Rectal smooth muscle tissue (tissue), 1 donor: ENCODE data around the gene THSD4.
"Not testable (repeated sequence)": the region's sequence is repeated elsewhere in the genome, so short reads cannot be mapped to it uniquely, and the experiment has no call there.

Source experiments
- H3K27ac ChIP-seq: one replicate; pipeline ENCODE4 v1.7.0; 2013; ENCODE audit warnings: low read depth, low read length, inconsistent platforms
- H3K27me3 ChIP-seq: one replicate; pipeline ENCODE4 v1.7.0; 2013; ENCODE audit warnings: low read length; ENCODE audit not compliant: control insufficient read depth, insufficient read depth
- H3K36me3 ChIP-seq: one replicate; pipeline ENCODE4 v1.7.0; 2013; ENCODE audit warnings: low read length; ENCODE audit not compliant: control insufficient read depth, insufficient read depth
- H3K4me1 ChIP-seq: one replicate; pipeline ENCODE4 v1.7.0; 2013; ENCODE audit warnings: low read length; ENCODE audit not compliant: control insufficient read depth, insufficient read depth
- H3K4me3 ChIP-seq: one replicate; pipeline ENCODE4 v1.7.0; 2013; ENCODE audit warnings: low read length
- H3K9ac ChIP-seq: one replicate; pipeline ENCODE4 v1.7.0; 2013; ENCODE audit warnings: low read length

THSD4 gene

DNA sequence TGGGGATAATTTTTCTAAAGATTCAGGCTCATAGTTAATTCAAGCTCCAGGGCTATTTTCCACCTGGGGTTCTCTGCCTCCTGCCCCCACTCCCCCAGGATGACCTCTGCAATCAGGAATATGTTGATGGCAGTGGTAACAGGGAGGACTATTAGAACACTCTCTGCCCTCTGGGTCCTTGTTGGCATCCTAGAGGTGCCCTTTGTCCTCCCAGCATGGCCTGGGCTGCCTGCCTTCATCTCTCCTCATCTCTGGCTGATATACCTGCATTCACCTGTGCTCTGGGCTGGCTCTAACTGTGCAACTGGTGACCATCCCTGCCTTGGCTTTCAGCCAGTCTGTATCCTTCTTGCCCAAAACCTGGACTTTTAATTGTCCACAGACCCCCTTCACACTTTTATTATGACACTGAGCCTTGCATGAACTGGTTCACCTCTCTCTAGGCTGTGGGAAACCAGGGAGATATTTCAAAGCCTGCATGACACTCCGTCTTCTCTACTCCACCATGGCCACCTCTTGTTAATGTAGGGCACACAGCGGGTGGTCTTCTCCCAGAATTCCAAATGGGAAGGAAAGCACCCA, 199.8 kb downstream of the THSD4 start:
- no peaks in the 10 kb centered on the region for H3K36me3 ChIP-seq
- H3K4me1 ChIP-seq, result no peaks in the 10 kb centered on the region
- H3K27ac ChIP-seq, result no peak overlapping the region
- no peak overlapping the region for H3K4me3 ChIP-seq
- H3K9ac ChIP-seq, result no peak overlapping the region
- no peaks in the 10 kb centered on the region for H3K27me3 ChIP-seq

DNA sequence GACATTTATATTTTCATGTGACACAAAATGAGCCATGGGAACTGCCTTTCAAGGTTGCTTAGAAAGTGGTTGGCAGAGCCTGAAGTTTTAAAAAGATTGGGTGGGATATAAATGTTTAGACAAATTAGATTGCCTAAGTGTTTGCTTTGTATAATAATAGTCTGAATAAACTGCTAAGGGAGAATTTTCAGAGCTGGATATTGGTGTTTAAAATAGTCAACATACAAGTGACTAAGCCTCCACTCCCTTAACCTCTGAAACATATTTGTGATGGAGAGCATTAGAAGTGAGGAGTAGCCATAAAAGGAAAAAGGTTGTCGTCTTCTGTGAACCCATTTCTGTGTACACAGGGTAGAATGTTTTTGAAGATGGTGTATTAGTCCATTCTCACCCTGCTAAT, 201.6 kb downstream of the THSD4 start:
- Histone ChIP-seq H3K27ac (no peak overlapping the region), H3K9ac (no peak overlapping the region), H3K27me3 (no peaks in the 10 kb centered on the region), H3K4me1 (no peaks in the 10 kb centered on the region), H3K4me3 (no peak overlapping the region), H3K36me3 (no peaks in the 10 kb centered on the region)

DNA sequence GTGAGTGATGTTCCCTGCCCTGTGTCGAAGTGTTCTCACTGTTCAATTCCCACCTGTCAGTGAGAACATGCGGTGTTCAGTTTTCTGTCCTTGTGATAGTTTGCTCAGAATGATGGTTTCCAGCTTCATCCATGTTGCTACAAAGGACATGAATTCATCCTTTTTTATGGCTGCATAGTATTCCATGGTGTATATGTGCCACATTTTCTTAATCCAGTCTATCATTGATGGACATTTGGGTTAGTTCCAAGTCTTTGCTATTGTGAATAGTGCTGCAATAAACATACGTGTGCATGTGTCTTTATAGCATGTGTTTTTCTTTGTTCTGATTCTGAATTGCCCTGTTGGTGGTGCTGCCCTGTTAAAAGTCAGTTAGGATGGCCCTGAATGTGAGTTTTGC, 204.2 kb downstream of the THSD4 start:
- not testable (repeated sequence) for H3K27me3 ChIP-seq, H3K36me3 ChIP-seq, H3K4me1 ChIP-seq, H3K4me3 ChIP-seq, H3K27ac ChIP-seq, H3K9ac ChIP-seq

DNA sequence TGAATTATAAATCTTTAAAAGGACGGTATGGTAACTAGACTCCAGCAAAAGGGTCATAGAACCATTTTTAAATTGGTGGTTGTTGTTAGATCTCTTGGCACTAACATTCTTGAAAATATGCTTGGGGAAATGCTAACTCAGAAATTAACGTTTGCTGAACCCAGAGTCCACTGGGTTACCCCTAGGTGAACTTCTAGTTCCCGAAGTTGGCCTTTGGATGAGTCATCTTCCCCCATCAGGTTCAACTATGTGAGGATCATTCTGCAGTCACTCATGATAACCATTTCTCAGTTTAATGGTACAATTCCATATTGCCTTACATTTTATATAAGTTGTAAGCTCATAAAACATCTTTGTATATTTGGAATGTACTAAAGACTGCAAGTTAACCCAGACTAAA, 204.7 kb downstream of the THSD4 start:
- Histone ChIP-seq H3K9ac (no peak overlapping the region), H3K36me3 (no peaks in the 10 kb centered on the region), H3K4me3 (no peak overlapping the region), H3K27me3 (no peaks in the 10 kb centered on the region), H3K4me1 (no peaks in the 10 kb centered on the region), H3K27ac (no peak overlapping the region)

DNA sequence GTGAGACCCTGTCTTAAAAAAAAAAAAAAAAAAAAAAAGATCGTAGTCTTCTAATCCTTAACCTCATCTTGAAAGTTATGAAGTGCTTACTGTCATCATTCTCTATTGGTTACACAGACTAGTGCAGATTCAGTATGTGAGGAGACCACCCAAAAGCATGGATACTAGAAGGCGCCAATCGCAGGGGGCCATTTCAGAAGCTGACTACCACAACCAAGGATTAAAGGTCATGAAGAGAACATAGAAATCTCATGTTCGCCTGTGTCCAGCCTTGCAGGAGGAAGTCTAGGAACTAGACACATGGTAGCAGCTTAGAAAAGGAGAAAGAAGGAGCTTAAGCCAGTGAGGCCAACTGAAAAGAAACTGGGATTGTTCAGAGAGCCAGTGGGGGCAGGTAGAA, 207.8 kb downstream of the THSD4 start:
- Histone ChIP-seq H3K9ac (no peak overlapping the region), H3K27me3 (no peaks in the 10 kb centered on the region), H3K27ac (no peak overlapping the region), H3K4me1 (no peaks in the 10 kb centered on the region), H3K36me3 (no peaks in the 10 kb centered on the region), H3K4me3 (no peak overlapping the region)

DNA sequence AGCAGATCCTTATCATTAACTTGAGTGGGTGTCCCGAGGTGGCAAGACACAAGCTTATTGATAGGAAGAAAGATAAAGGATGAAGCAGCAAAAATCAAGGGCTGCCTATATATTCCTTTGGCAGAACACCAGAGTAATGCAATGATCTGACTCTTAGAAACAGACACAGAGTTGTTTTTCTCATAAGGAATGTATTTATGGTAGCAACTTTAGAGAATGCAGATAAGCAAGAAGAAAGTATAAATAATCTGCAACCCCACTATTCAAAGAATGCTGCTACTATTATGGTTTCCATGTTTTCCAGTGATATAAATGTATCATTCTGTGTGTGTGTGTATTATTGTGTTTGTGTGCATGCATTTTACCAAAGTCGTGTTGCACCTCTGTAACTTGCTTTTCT, 208.3 kb downstream of the THSD4 start:
- Histone ChIP-seq H3K4me3 (no peak overlapping the region), H3K27me3 (no peaks in the 10 kb centered on the region), H3K4me1 (peaks cover 1% of the 10 kb centered on the region), H3K27ac (no peak overlapping the region), H3K9ac (no peak overlapping the region), H3K36me3 (no peaks in the 10 kb centered on the region)

DNA sequence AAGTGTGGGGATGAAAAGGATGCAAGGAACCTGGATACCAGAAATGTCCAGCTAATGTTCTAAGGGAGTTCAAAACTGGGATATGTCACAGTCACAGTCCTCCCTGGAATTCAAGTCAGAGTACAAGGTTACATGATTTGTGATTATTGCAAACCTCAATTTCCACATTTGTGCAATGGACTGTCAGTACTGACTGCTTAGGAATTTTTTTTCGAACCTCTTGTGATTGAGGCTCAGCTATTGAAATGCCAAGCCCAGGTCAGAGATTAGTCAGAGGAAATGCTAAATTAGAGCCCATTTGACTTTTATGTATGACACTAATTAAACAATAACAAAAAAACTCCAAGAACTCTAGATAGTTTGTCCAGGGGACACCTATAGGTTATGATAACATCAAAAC, 210.2 kb downstream of the THSD4 start:
- no peak overlapping the region for H3K9ac ChIP-seq
- H3K4me1 ChIP-seq, result peaks cover 13% of the 10 kb centered on the region
- H3K27me3 ChIP-seq, result no peaks in the 10 kb centered on the region
- no peak overlapping the region for H3K27ac ChIP-seq
- H3K4me3 ChIP-seq, result no peak overlapping the region
- no peaks in the 10 kb centered on the region for H3K36me3 ChIP-seq

DNA sequence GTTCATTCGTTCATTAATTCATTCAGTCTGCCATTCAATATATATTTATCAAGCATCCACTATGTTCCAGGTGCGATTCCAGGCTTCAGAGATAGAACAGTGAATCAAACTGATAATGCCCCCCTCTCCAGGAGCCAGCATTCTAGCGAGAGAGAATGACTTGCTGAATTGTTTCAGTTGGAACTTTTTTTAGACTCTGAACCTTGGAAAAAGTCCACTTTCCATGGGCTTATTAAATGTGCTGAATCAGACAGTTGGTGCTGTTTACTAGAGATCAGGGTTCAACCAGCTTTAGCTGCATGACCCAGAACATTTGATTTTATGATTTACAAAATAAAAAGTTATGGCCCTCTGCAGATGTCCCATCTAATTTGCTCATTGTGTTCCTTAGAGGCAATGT, 213.2 kb downstream of the THSD4 start:
- H3K27ac ChIP-seq, result peak overlapping the region; percentile 77
- no peaks in the 10 kb centered on the region for H3K27me3 ChIP-seq
- no peak overlapping the region for H3K4me3 ChIP-seq
- H3K4me1 ChIP-seq, result peaks cover 13% of the 10 kb centered on the region
- no peaks in the 10 kb centered on the region for H3K36me3 ChIP-seq
- H3K9ac ChIP-seq, result no peak overlapping the region

DNA sequence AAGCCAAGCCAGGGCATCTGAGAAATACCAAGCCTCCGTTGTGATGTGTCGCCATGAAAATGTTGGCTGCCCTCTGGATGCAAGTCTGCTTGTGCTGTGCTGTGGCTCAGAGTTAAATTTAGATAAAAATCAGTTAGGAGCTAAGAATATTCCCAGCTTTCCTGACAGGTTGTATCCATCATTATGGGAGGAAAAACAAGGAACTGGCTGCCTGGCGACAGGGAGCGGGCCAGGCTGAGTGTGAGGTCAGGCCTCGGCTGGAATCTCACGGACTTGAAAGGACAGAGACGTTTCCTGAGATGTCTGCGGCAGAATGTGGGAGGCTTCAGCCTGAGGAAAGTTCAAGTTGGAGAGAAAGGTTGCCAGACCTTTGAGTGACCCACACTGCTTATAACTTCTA, 213.8 kb downstream of the THSD4 start:
- Histone ChIP-seq H3K27ac (peak overlapping the region; percentile 77), H3K9ac (peak overlapping the region; percentile 16), H3K4me1 (peaks cover 13% of the 10 kb centered on the region), H3K27me3 (no peaks in the 10 kb centered on the region), H3K36me3 (no peaks in the 10 kb centered on the region), H3K4me3 (peak overlapping the region; percentile 43)

DNA sequence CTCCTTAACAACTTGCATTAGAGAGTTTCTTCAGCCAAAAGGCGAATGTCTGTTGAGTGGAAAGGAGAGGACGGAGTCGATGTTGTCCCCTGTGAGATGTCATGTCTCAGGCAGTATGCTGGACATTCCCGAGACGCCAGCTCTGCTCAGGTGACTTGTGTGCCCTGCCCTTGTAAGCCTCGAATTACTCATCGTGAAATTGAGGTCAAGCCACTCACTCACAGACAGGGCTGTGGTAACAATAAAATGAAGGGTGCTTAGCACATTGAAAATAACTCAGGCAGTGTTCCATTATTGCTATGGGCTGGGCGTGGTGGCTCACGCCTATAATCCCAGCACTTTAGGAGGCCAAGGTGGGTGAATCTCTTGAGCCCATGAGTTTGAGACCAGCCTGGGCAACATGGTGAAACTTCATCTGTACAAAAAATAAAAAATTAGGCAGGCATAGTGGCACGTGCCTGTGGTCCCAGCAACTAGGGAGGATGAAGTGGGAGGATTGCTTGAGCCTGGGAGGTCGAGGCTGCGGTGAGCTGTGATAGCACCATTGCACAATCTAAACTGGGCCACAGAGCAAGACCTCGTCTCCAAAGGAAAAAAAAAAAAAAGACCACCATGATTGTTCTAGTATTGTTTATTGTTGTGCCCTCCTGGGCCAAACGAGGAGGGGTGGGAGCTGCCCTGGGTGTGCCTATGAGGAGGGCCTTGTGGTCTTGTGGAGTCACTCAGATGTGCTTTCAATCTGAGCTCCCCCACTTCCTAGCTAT, 214.4 kb downstream of the THSD4 start:
- no peaks in the 10 kb centered on the region for H3K36me3 ChIP-seq
- H3K27ac ChIP-seq, result peak overlapping the region; percentile 77
- H3K27me3 ChIP-seq, result no peaks in the 10 kb centered on the region
- H3K4me1 ChIP-seq, result peaks cover 13% of the 10 kb centered on the region
- peak overlapping the region; percentile 16 for H3K9ac ChIP-seq
- peak overlapping the region; percentile 43 for H3K4me3 ChIP-seq

DNA sequence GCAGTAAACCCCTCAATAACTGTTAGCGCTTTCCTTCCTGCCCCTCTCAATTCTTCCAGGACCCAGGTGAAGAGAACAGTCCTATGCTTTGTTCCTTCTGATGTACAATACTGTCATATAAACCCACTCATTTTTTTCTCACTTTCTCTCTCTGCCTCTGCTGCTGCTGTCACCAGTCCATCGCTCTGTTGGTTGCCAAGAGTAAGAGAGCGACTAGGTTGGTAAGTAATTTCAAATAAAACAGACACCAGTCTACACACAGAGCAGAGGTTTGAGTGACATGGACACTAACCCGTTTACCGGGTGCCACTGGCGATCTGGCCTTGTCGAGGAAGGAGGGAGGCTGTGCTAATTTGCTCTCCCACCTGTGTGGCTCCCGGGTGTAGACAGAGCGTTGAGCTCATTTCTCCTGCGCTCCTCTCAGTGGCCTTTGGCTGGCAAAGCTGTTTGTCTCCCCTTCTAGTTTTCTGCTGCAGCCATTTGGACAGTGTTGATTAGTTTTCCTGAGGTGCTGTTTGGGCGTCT, 215.4 kb downstream of the THSD4 start:
- Histone ChIP-seq H3K27me3 (no peaks in the 10 kb centered on the region), H3K36me3 (no peaks in the 10 kb centered on the region), H3K4me1 (peaks cover 13% of the 10 kb centered on the region), H3K4me3 (no peak overlapping the region), H3K9ac (no peak overlapping the region), H3K27ac (no peak overlapping the region)

DNA sequence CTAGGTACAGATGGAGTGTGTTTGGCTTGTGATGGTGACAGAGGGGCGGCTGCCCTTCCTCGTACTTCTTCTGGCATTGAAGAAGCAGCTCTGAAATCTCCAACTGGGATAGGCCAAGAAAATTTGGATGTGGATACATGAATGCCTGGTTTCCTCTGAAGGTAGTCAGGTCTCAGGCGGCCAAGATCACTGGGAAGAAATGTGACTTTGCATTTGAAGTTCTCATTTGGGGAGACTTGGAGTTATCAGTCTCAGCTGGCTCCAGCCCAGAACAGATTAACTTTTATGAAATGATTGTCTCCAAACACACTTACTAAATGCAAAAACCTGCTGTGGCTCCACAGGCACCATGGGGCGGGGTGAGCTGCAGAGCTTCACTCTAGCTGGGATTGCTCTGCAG, 215.9 kb downstream of the THSD4 start:
- Histone ChIP-seq H3K27ac (no peak overlapping the region), H3K4me1 (peaks cover 13% of the 10 kb centered on the region), H3K9ac (no peak overlapping the region), H3K27me3 (no peaks in the 10 kb centered on the region), H3K4me3 (no peak overlapping the region), H3K36me3 (no peaks in the 10 kb centered on the region)
